Tibial nerve (tissue), 4 donors: ENCODE data around the gene MAP4K4. TPM values are rescaled to one million over a fixed set of nuclear protein-coding genes. Genes with fewer than 3 reads are reported as not detected.

Experiments used
- DNase-seq, 2 donors: peaks; one replicate each; pipeline ENCODE4 v3.0.0-alpha.2; 2019; ENCODE audit warnings: low spot score in 2 of 2
- H3K27ac ChIP-seq, 4 donors: fragments of 200-600 bp; sonication (generic) in 3 of 4; one replicate each; pipeline ENCODE4 v1.5.1; 2017 to 2019; ENCODE audit warnings: mild to moderate bottlenecking in 1 of 4
- H3K27me3 ChIP-seq, 2 donors: fragments of 200-600 bp; sonication (generic) in 1 of 2; one replicate each; pipeline versions ENCODE4 v1.5.1 to v1.6.0; 2017 to 2019
- H3K36me3 ChIP-seq, 3 donors: fragments of 200-600 bp; sonication (generic); one replicate each; pipeline ENCODE4 v1.5.1; 2018 to 2019
- H3K4me1 ChIP-seq, 4 donors: fragments of 200-600 bp; sonication (generic) in 3 of 4; one replicate each; pipeline ENCODE4 v1.5.1; 2017 to 2019
- H3K4me3 ChIP-seq, 4 donors: fragments of 200-600 bp; sonication (generic) in 3 of 4; one replicate each; pipeline ENCODE4 v1.5.1; 2017 to 2019; ENCODE audit warnings: mild to moderate bottlenecking in 1 of 4, moderate library complexity in 1 of 4
- H3K9me3 ChIP-seq, 4 donors: fragments of 200-600 bp; sonication (generic) in 3 of 4; one replicate each; pipeline ENCODE4 v1.5.1; 2017 to 2019
- EP300 ChIP-seq, 2 donors: sonication (generic); formaldehyde crosslinking; IDR thresholded peaks; one replicate each; pipeline ENCODE4 v1.6.1; 2017; ENCODE audit warnings: antibody characterized with exemption in 2 of 2, mild to moderate bottlenecking in 1 of 2
- POLR2A ChIP-seq, 2 donors: fragments of 450-650 bp; IDR thresholded peaks; one replicate each; pipeline ENCODE4 v1.6.1; 2017; ENCODE audit warnings: antibody characterized with exemption in 2 of 2, mild to moderate bottlenecking in 2 of 2, moderate library complexity in 2 of 2
- WGBS, 2 donors: methylation state at CpG; one replicate each; pipeline ENCODE4 v1.1.5; 2018; 5-methylcytosine and 5-hydroxymethylcytosine counted together
- total RNA-seq, 4 donors: library from RNA; depleted of rRNA; stranded (reverse); fragments of >200 nt; gene quantifications; one replicate each; pipeline ENCODE4 v1.1.0, GENCODE V29; 2016
- TF ChIP-seq, protein P1 (sequence below), 5 experiments: fragments of 200-600 bp in 3 of 5; fragments of 450-650 bp in 2 of 5; sonication (generic) in 3 of 5; IDR thresholded peaks; one replicate each; pipeline ENCODE4 v1.5.1; 2016 to 2019; ENCODE audit warnings: antibody characterized with exemption in 5 of 5, mild to moderate bottlenecking in 3 of 5, moderate library complexity in 2 of 5

Gene MAP4K4
- total RNA-seq, 4 donors from 2014 or later: 78.0 to 85.7 (median 84.4) TPM

DNA sequence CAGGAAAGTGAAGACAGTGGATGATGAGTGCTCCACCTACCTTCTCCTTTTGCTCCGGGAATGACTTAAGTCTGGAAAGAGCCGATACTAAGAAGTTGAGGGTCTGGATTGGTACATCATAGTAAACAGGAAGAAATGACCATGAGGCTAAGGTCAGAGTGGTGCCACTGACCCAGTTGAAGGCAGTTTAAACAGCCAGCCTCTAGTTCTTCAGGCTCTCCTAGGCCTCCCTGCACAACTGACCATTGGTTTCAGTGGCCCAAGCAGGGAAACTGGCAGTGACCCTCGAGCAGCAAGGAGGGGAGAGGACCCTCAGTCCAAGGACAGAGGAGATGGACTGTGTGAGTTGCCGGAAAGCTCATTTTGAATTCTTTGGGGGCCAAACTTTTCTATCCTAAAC lies 119.1 kb downstream of the MAP4K4 start:
- Histone ChIP-seq H3K9me3 (no peaks in the 10 kb centered on the region), H3K27ac (peak overlapping the region in 2 of 4 donors; percentile 6 to 13), H3K27me3 (no peaks in the 10 kb centered on the region), H3K4me1 (peaks cover 0 to 70% (median 27%) of the 10 kb centered on the region in 4 donors), H3K36me3 (no peaks in the 10 kb centered on the region), H3K4me3 (no peak overlapping the region)
- no peak for DNase-seq
- TF ChIP-seq EP300 (IDR thresholded peaks at IDR 0.05) (no peak), POLR2A (IDR thresholded peaks at IDR 0.05) (no peak)
- TF ChIP-seq, protein P1, sequence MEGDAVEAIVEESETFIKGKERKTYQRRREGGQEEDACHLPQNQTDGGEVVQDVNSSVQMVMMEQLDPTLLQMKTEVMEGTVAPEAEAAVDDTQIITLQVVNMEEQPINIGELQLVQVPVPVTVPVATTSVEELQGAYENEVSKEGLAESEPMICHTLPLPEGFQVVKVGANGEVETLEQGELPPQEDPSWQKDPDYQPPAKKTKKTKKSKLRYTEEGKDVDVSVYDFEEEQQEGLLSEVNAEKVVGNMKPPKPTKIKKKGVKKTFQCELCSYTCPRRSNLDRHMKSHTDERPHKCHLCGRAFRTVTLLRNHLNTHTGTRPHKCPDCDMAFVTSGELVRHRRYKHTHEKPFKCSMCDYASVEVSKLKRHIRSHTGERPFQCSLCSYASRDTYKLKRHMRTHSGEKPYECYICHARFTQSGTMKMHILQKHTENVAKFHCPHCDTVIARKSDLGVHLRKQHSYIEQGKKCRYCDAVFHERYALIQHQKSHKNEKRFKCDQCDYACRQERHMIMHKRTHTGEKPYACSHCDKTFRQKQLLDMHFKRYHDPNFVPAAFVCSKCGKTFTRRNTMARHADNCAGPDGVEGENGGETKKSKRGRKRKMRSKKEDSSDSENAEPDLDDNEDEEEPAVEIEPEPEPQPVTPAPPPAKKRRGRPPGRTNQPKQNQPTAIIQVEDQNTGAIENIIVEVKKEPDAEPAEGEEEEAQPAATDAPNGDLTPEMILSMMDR (IDR thresholded peaks at IDR 0.05): no peak
- WGBS, 2 donors: 61 to 67% methylated on average over 4 of the region's 4 CpGs

- Histone ChIP-seq H3K27ac (no peak overlapping the region), H3K36me3 (no peaks in the 10 kb centered on the region), H3K27me3 (no peaks in the 10 kb centered on the region), H3K9me3 (no peaks in the 10 kb centered on the region), H3K4me3 (no peak overlapping the region), H3K4me1 (peaks cover 0 to 64% (median 27%) of the 10 kb centered on the region in 4 donors)
- TF ChIP-seq POLR2A (IDR thresholded peaks at IDR 0.05): no peak
- TF ChIP-seq, protein P1 (IDR thresholded peaks at IDR 0.05): no peak
- TF ChIP-seq EP300 (IDR thresholded peaks at IDR 0.05): no peak
- 72 to 81% methylated on average over 6 of the region's 6 CpGs for WGBS, 2 donors
- DNase-seq: no peak
Observed at GRCh38 chr2:101817481-101817880, 120.0 kb downstream of the MAP4K4 start.

DNA sequence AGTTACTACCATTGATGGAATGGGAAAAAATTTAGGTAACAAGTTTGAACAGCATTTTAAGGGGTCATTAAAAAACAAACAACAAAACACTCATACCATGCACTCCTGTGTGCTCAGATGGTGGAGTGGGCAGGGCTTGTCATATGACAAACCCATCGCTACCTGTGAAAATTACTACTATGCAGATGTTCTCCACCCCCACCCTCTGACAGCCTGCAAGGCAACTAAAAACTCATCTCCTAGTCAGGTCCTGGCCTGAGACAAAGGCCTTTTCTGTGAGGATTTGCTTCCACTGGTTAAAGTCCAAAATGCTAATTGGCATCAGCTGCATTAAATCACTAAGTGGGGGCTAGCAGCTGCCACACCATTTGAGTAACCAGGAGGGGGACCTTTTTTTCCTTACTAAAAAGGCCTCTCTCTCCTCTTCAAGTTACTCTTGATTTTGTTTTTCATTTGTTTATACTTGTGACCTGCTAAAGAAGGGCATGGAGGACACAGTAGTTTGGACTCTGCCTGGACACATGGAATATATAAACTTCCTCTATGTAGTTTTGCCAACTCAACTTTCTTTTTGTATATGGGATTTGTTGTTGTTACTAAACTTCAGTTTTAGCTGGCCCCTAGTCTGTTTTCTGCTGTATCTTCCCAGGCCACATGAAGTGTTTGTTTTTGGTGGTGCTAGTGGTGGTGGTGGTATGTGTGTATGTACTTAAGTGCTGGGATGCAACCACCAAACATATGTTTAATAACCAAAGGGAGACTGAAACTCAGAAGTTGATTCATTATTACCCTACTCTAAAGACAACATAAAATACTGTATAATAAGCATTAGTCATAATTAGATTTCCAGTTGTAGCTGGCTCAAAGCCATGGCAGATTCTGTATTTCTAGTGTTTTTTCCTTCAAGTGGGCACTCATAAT lies 121.3 kb downstream of the MAP4K4 start:
- 53 to 61% methylated on average over 1 of the region's 1 CpG for WGBS, 2 donors
- no peaks in the 10 kb centered on the region for H3K27me3 ChIP-seq
- no peaks in the 10 kb centered on the region for H3K9me3 ChIP-seq
- H3K4me1 ChIP-seq: peaks cover 0 to 77% (median 33%) of the 10 kb centered on the region in 4 donors
- H3K4me3 ChIP-seq: no peak overlapping the region
- DNase-seq: no peak
- TF ChIP-seq, protein P1 (IDR thresholded peaks at IDR 0.05): no peak
- no peak for TF ChIP-seq EP300 (IDR thresholded peaks at IDR 0.05)
- no peak for TF ChIP-seq POLR2A (IDR thresholded peaks at IDR 0.05)
- H3K27ac ChIP-seq: peak overlapping the region in 2 of 4 donors; percentile 8
- H3K36me3 ChIP-seq: no peaks in the 10 kb centered on the region

DNA sequence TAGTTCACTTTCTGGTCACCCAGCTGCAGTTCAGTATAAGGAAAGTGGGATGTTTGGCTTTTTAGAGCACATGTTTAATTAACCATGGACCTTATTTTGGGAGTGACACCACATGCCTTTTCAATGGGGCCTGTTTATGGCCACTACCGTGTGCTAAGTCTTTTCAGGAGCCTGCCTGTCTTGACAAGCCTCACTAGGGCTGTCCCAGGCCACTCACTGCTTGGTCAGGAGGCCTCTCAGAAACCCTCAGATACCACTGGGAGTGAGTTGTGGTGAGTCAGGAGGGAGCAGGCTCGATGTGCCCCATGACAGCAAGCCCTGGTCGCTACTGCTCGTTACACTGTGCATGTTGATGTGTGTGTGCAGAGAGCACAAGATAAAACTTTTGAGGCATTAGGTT lies 123.0 kb downstream of the MAP4K4 start:
- Histone ChIP-seq H3K4me3 (no peak overlapping the region), H3K9me3 (no peaks in the 10 kb centered on the region), H3K27ac (peak overlapping the region in 1 of 4 donors; percentile 47), H3K4me1 (peaks cover 0 to 66% (median 32%) of the 10 kb centered on the region in 4 donors), H3K27me3 (no peaks in the 10 kb centered on the region), H3K36me3 (no peaks in the 10 kb centered on the region)
- no peak for DNase-seq
- no peak for TF ChIP-seq EP300 (IDR thresholded peaks at IDR 0.05)
- no peak for TF ChIP-seq POLR2A (IDR thresholded peaks at IDR 0.05)
- TF ChIP-seq, protein P1 (IDR thresholded peaks at IDR 0.05): no peak
- WGBS, 2 donors: 66 to 70% methylated on average over 4 of the region's 4 CpGs
